D721Med (cell line): ENCODE data around the gene PRRG1.

Source experiments
- DNase-seq: peaks from one replicate; pipeline ENCODE4 v3.0.0; 2011; ENCODE audit warnings: low spot score; ENCODE audit not compliant: insufficient read length
- FAIRE-seq: peaks from 2 replicates; lab custom pipeline; 2011; peaks lifted over from hg19 to GRCh38; lab: Jason Lieb, UNC
- CTCF ChIP-seq: IDR thresholded peaks from 2 replicates; pipeline ENCODE4 v1.5.1; 2012; ENCODE audit warnings: mild to moderate bottlenecking, control low read depth; ENCODE audit not compliant: insufficient read depth; ENCODE audit errors: missing control alignments

PRRG1 gene

DNA sequence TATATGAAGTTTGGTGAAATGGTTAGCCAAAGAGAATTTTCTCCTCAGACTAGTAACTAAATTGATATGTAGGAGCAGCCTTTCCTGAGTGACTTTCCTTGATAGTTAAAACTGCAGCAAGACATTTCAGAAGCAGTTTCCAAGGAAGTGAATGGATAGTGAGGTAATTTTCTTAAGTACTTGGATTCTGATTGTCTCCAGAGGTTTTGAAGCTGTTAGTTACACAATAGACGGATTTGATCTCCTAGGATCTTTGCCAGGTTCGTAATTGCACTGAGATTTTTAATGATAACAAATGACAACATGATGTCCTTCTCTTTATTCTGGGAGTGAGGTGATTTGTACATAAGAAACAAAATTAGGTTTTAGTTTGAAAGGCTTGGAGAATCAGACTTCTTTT, 29.2 kb downstream of the PRRG1 start:
- FAIRE-seq (no peak), DNase-seq (no peak)
- no peak for TF ChIP-seq CTCF

DNA sequence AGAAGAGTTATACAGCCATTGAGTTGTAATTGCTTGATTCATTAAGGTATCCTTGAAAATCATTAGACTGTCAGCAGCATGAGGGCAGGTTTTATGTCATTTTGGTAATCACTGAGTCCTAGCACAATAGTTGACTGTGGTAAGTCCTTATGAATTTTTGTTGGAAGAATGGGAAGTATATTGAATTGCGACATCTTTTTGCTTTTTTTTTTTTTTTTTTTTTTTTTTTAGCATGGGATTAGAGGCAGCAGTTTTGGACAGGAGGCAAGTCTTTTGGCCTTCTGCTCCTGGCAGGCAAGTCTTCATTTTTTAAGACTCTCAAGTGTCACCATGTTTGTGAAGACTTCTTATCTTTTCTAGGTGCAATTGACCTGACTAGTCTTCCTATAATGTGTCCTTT, 29.7 kb downstream of the PRRG1 start:
- no peak for FAIRE-seq
- no peak for TF ChIP-seq CTCF
- DNase-seq: no peak

- DNase-seq (no peak), FAIRE-seq (no peak)
- no peak for TF ChIP-seq CTCF
Observed at GRCh38 chrX:37380256-37380655, 31.1 kb downstream of the PRRG1 start.

GRCh38 chrX:37380924-37381323, 31.8 kb downstream of the PRRG1 start:
- no peak for DNase-seq
- TF ChIP-seq CTCF: no peak
- peak; percentile 29 for FAIRE-seq

DNA sequence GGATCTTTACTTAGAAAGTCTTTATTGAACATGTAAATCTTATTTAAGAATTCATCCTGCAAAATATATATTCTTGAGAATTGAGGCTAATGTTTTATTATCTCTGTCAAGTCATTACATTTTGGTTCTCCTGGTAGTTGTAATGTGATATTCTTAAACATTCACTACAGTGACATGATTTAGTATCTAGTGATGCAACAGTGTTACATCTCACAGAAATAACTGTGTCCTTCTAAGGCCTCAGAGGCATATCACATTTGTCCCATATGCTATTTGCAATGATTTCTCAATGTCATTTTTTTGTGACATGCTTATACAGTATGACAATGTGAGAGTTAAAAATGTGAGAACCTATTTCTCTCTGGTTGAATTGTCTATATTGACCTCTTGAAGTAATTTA, 34.1 kb downstream of the PRRG1 start:
- no peak for TF ChIP-seq CTCF
- no peak for FAIRE-seq
- no peak for DNase-seq

DNA sequence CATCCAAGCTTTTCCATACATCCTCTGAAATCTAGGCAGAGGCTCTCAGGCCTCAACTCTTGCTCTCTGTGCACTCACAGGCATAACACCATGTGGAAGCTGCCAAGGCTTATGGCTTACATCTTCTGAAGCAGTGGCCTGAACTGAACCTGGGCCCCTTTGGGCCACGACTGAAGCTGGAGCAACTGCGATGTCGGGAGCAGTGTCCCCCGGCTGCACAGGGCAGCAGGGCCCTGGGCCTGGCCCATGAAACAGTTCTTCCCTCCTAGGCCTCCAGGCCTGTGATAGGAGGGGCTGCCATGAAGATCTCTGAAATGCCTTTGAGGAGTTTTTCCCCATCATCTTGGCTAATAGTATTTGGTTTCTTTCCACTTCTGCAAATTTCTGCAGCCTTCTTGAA, 39.2 kb downstream of the PRRG1 start:
- FAIRE-seq: no peak
- DNase-seq: no peak
- TF ChIP-seq CTCF: no peak

- TF ChIP-seq CTCF: no peak
- FAIRE-seq (no peak), DNase-seq (no peak)
Observed at GRCh38 chrX:37405956-37406355, 56.8 kb downstream of the PRRG1 start.
